Stimulated activated CD4-positive, alpha-beta T cell treated with anti-CD3 and anti-CD28 coated beads, Interleukin-12 subunit alpha, Interleukin-12 subunit beta, amount 100 ng/mL, for 24 hours (primary cell): Measurements from ENCODE around the gene RIC8A.
"Not testable (repeated sequence)": the region's sequence is repeated elsewhere in the genome, so short reads cannot be mapped to it uniquely, and the experiment has no call there.

Experiments used
- DNase-seq, 2 experiments: peaks; one replicate each; pipeline ENCODE4 v3.0.0-alpha.2; 2020; ENCODE audit warnings: low read depth in 2 of 2

RIC8A gene

DNA sequence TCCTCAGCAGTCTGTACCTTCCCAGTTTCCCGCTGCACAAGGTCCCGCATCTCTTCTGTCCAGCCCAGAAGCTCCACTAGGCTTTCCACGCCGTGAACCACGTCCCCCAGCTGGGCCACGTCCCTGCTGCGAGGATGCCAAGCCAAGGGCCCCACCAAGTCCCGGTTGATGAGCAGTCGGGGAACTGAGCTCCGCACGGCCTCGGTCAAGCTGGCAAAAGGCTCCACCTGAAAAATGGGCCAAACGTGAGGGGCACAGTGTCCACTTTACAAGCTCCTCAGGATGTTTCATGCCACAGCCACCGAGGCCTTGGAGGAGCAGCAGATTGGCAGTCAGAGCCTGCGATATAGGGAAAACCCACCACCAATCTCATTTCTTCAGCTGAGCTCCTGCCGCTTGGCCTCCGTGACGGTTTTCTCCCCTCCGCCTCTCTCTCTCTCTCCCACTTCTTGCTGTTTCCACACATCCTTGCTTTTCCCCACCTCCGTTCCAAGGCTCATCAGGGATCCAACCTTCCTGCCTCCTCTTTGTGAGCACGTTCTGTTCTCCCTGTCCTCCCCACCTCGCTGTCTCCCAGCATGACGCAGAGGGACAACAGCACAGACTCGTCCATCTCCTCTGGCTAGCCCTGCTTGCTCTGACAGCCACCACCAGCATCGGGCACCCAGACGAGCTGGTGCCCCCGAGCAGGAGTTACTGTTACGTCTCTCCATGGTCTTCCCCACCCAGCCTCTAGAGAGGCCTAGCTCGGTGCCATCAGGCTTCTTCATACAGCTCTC lies 11.5 kb downstream of the RIC8A start:
- no peak for DNase-seq

DNA sequence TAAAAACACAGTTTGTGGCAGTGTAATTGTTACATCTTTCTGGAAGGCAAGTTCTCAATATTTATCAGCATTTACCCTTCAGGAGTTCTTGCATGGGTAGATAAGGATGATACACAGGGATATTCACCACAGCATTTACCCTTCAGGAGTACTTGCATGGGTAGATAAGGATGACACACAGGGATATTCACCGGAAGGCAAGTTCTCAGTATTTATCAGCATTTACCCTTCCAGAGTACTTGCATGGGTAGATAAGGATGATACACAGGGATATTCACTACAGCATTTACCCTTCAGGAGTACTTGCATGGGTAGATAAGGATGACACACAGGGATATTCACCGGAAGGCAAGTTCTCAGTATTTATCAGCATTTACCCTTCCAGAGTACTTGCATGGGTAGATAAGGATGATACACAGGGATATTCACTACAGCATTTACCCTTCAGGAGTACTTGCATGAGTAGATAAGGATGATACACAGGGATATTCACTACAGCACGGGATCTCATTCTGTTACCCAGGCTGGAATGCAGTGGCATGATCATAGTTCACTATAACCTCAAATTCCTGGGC lies 13.2 kb downstream of the RIC8A start:
- DNase-seq: not testable (repeated sequence)

- no peak for DNase-seq
Observed at GRCh38 chr11:221539-221938, 14.0 kb downstream of the RIC8A start.

DNA sequence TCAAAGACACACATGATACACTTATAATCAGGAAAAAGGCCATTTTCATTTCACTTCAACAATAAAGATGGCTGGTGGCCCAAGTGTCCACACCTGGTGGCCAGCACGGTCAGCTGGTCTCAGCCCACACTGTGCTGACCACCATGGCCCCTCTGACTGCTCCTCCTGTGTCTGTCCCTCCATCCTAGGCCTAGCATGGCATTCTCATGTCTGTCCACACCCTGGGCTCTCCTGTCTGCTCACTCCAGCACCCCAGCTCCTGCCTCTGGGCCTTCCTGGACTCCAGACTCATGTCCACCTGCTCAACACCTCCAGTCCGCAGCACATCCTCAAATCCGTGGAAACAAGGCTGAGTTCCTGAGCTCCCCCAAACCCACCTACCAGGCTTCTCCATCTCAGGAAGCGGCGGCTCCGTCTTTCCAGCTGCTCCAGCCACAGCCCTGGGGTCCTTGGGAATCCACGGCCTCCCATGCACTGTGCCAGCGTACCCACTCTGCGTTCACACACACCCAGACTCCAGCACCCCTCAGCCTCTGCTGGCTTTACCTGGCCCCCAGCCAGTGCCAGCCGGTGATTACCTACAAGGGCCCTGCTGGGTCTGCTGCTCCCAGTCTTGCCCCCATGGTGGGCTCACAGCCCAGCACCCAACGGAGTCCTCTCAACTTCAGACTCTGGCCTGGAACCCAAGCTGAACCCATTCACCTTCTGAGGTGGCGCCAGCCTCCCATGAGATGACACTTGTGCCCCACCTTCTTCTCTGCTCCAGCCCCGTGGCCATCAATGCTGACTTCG lies 14.7 kb downstream of the RIC8A start:
- DNase-seq: no peak

- DNase-seq: no peak
Observed at GRCh38 chr11:223026-223789, 15.7 kb downstream of the RIC8A start.

DNA sequence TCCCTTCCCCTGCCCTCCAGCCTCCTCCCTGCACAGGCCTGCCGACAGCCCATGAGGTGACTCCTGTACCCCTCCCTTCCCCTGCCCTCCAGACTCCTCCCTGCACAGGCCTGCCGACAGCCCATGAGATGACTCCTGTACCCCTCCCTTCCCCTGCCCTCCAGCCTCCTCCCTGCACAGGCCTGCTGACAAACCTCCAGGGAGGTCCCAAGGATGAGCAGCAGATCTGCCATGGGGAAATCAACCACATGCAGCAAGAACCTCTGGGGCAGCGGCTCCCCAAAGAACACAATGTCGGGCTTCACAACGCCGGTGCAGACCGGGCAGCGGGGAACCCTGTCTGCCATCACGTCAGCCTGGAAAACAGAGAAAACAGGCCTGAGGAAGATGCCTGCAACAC lies 16.4 kb downstream of the RIC8A start:
- DNase-seq: no peak

DNA sequence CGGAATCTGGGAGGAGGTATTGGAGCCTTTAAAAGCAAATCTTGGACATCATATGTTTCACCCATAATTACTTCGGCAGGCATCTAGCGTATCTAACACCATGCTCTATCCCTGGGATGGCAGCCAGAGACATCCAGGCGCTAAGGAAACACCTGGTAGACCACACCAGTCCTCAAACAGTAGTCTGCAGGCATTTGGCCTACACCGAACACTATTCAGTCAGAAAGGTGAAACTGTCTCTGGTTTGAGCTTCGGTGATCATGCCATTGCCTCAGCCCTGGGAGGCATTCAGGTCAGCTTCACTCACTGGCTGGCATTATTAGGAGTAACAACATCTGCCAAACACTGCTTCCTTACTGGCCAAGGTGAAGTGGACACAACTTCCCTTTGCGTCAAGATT lies 16.9 kb downstream of the RIC8A start:
- DNase-seq: no peak

GRCh38 chr11:225734-226453 lies 18.4 kb downstream of the RIC8A start:
- no peak for DNase-seq

DNA sequence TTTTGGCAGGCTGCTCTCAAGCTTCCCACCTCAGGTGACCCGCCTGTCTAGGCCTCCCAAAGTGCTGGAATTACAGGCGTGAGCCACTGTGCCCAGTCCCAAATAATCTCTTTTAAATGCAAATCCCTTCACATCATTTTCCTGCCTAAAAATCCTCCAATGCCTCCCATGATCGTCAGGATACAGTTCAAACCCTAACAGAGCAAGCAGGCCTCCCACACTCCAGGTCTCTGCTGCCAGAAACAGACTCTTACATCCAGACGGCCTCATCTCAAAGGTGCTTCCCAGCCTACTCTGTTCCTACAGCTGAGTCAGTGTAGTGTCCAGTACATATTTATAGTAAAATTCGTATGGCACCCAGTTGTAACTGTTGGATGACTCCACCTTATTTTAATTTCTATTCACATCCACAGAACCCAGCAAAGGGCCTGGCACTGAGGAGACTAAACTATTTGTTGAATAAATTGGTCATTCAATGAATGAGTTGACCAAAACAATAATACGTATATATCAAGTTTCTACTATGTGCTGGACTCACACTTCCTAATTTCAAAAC lies 20.4 kb downstream of the RIC8A start:
- DNase-seq: no peak

DNA sequence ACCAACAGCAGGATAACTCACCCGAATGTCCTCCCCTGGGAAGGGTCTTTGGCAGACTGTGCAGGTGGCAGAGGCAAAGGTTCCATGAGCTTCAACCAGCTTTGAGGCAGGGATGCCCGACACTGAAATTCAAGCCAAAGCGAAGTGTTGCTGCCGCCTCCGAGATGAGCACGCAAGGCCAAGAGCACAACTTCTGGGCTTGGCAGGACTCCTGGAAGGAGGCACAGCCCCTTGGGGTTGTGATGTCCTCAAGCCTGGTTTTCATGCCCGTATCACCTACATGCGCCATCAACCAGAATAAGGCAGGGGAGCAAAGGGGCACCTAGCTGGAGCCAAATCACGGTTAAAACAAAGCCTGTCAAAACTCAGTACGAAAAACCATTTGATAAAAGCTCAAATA lies 22.9 kb downstream of the RIC8A start:
- no peak for DNase-seq

DNA sequence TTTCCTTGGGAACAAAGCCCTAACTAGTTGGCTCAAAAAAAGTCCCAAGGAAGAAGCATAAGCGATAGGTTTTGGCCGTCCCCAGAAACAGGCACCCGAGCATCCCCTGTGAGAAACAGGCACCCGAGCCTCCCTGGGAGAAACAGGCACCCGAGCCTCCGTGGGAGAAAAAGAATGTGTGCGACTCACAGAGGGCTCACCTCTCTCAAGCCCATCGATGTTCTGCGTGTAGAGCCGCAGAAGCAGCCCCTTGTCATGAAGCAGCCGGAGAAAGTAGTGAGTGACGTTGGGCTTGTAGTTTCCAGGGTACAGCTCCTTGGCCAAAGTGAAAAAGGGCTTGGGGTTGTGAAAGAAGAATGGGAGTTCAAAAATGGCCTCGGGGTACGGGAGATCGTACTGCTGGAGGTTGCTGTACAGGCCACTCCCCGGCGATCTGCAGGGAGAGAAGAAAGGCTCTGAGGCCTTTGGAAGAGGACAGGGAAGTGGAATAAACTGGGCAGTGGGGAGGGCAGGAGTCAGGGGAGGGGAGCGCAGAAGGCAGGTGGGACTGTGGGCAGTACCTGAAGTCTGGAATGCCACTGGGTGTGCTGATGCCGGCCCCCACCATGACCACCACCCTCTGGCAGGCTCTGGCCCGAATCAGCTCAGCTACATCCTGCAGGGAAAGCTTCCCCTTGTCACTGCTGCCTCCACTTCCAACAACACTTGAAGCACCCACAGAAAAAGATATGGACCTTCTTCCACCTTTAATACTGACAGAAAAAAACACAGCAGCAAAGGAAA lies 25.5 kb downstream of the RIC8A start:
- DNase-seq: no peak

DNA sequence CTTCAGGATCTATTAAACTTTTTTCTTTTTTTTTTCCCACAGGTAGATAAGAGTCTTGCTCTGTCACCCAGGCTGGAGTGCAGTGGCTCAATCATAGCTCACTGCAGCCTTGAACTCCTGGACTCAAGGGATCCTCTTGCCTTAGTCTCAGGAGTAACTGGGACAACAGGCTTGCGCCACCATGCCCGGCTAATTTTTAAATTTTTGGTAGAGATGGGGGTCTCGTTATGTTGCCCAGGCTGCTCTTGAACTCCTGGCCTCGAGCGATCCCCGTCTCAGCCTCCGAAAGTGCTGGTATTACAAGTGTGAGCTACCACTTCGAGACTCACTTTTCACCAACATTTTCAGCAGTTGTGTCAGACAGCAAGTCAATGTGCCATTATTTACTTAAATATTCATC lies 27.7 kb downstream of the RIC8A start:
- DNase-seq: no peak

DNA sequence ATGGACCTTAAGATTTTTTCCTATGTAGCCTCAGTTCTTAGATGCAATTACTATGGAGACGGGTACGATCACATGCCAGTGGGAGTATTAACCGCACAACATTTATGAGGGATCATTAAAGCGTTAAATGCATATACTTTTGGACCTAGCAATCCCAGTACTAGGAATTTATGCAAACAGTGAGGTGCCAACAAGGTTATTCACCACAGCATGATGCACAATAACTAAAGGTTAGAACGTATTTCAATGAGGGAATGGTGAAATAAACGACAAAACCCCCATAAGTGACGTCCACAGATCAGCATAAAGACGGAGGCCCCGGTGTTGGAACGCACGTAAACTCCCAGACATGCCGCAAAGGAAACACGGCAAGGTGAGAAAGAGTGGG lies 28.1 kb downstream of the RIC8A start:
- DNase-seq: peak; percentile 60 to 61

DNA sequence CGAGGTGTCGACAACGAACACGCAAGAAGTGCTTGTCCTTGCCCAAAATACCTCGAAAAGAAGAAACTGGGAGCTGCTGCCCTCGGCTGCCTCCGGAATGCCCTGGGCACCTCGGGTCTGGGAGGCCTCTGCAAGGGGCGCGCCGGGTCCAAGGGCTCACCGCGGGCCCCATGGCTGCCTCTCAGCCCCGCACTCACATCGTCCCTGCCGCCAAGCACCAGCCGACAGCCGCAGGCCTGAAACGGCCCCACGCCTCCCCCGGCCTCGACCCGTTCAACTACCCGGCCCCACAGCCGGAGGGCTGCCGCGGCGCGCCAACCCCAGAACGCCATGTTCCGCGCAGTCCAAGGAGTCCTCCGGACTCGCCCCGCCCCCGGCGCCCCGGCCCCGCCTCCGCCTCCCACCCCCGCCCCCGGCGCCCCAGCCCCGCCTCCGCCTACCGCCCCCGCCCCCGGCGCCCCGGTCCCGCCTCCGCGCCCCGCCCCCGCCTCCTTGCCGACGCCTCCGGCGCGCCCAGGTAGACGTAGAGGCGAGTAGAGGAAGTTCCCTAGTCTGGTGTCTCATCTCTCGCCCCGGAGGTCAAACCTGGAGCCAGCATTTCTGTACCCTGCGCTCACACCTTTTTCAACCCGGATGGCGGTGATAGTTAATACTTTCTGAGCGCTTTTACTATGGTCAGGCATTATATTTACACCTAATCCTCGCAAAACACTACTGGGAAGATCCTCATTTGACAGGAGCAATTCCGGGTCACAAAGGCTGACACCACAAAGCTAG lies 28.7 kb downstream of the RIC8A start, which contains the start of gene SIRT3:
Gene SIRT3 (minus strand): TSS at position 346 of the 777 bp plus-strand sequence. CDS start 14 bp downstream, at position 332.
- DNase-seq: peak; percentile 59 to 72

- peak; percentile 80 to 85 for DNase-seq
Observed at GRCh38 chr11:236774-237767, 29.6 kb downstream of the RIC8A start, which contains the start of gene PSMD13. Gene PSMD13 (plus strand): TSS chr11:236976. CDS start chr11:237050, 74 bp downstream.

- not testable (repeated sequence) for DNase-seq
Observed at GRCh38 chr11:238346-238745, 30.8 kb downstream of the RIC8A start.

GRCh38 chr11:240315-240714 lies 32.8 kb downstream of the RIC8A start:
- no peak for DNase-seq

GRCh38 chr11:241634-242033 lies 34.1 kb downstream of the RIC8A start:
- DNase-seq: no peak
